Activated CD4-positive, alpha-beta T cell treated with anti-CD3 and anti-CD28 coated beads, Interleukin-2, amount 10 ng/mL, durations not matched to agents 7 days and 5 days (primary cell): ENCODE results near the gene AGBL1. TPM values are rescaled to one million over a fixed set of nuclear protein-coding genes. Genes with fewer than 3 reads are reported as not detected.

ENCODE experiments used
- CTCF ChIA-PET: fragments of 350-600 bp; sonication (Branson Sonifier 250); formaldehyde crosslinking; loops from one replicate; lab custom pipeline; 2021; ENCODE audit warnings: antibody characterized with exemption; lab: Charles Lee
- POLR2A ChIA-PET: fragments of 350-600 bp; sonication (Branson Sonifier 250); formaldehyde crosslinking; loops from one replicate; lab custom pipeline; 2021; ENCODE audit warnings: antibody characterized with exemption; lab: Charles Lee
- DNase-seq: peaks from one replicate; pipeline ENCODE4 v3.0.0-alpha.2; 2020
- H3K27ac Mint-ChIP-seq: one replicate; pipeline ENCODE4 v1.8.0; 2021; ENCODE audit warnings: mild to moderate bottlenecking, moderate library complexity, mixed read lengths
- H3K27me3 Mint-ChIP-seq: one replicate; pipeline ENCODE4 v1.8.0; 2021; ENCODE audit warnings: mixed read lengths
- H3K36me3 Mint-ChIP-seq: one replicate; pipeline ENCODE4 v1.8.0; 2021; ENCODE audit warnings: low read depth, mixed read lengths
- H3K4me1 Mint-ChIP-seq: one replicate; pipeline ENCODE4 v1.8.0; 2021; ENCODE audit warnings: mixed read lengths
- H3K4me3 Mint-ChIP-seq: one replicate; pipeline ENCODE4 v1.8.0; 2021; ENCODE audit warnings: mild to moderate bottlenecking, moderate library complexity, mixed read lengths
- H3K9me3 Mint-ChIP-seq: one replicate; pipeline ENCODE4 v1.8.0; 2021; ENCODE audit warnings: mixed read lengths
- total RNA-seq, 2 experiments: library from RNA; stranded (reverse); gene quantifications; one replicate each; pipeline ENCODE4 v1.2.3, GENCODE V29; 2021

The AGBL1 gene
- total RNA-seq, 2 experiments from 2014 or later, result not detected

- Mint-ChIP-seq H3K36me3 (no peaks in the 10 kb centered on the region), H3K27ac (no peak overlapping the region), H3K4me1 (no peaks in the 10 kb centered on the region), H3K9me3 (no peaks in the 10 kb centered on the region), H3K4me3 (no peak overlapping the region), H3K27me3 (no peaks in the 10 kb centered on the region)
- no peak for DNase-seq
- CTCF ChIA-PET, result interaction anchor here (0.5 to 0.6 kb wide), 2 partner anchors 13 to 75 kb away, joined by 3 to 4 read pairs; no protein-coding TSS in a partner anchor
- POLR2A ChIA-PET, result no interaction called here
These were observed 78.1 kb downstream of the AGBL1 start for GRCh38 chr15:86157606-86158293.

- Mint-ChIP-seq H3K9me3 (no peaks in the 10 kb centered on the region), H3K36me3 (no peaks in the 10 kb centered on the region), H3K27me3 (no peaks in the 10 kb centered on the region), H3K27ac (no peak overlapping the region), H3K4me3 (no peak overlapping the region), H3K4me1 (no peaks in the 10 kb centered on the region)
- CTCF ChIA-PET, result no interaction called here
- POLR2A ChIA-PET, result no interaction called here
- no peak for DNase-seq
These were observed 79.8 kb downstream of the AGBL1 start for GRCh38 chr15:86159468-86159867.

- H3K27me3 Mint-ChIP-seq, result no peaks in the 10 kb centered on the region
- CTCF ChIA-PET, result no interaction called here
- H3K4me1 Mint-ChIP-seq, result no peaks in the 10 kb centered on the region
- H3K27ac Mint-ChIP-seq, result no peak overlapping the region
- no peaks in the 10 kb centered on the region for H3K36me3 Mint-ChIP-seq
- no peak for DNase-seq
- no peak overlapping the region for H3K4me3 Mint-ChIP-seq
- no peaks in the 10 kb centered on the region for H3K9me3 Mint-ChIP-seq
- POLR2A ChIA-PET, result interaction anchor here (0.6 kb wide), 1 partner anchor 31 kb away, joined by 3 read pairs; no protein-coding TSS in a partner anchor
These were observed 81.6 kb downstream of the AGBL1 start for GRCh38 chr15:86161250-86161649.

GRCh38 chr15:86162172-86162591, 82.5 kb downstream of the AGBL1 start:
- no peak for DNase-seq
- ChIA-PET CTCF (no interaction called here), POLR2A (interaction anchor here (1.0 kb wide), 1 partner anchor 47 kb away, joined by 3 read pairs; no protein-coding TSS in a partner anchor)
- H3K4me1 Mint-ChIP-seq, result no peaks in the 10 kb centered on the region
- H3K27ac Mint-ChIP-seq, result no peak overlapping the region
- no peaks in the 10 kb centered on the region for H3K36me3 Mint-ChIP-seq
- no peaks in the 10 kb centered on the region for H3K27me3 Mint-ChIP-seq
- H3K9me3 Mint-ChIP-seq, result no peaks in the 10 kb centered on the region
- H3K4me3 Mint-ChIP-seq, result no peak overlapping the region

- no peak overlapping the region for H3K27ac Mint-ChIP-seq
- H3K4me1 Mint-ChIP-seq, result no peaks in the 10 kb centered on the region
- no peak overlapping the region for H3K4me3 Mint-ChIP-seq
- no peak for DNase-seq
- no peaks in the 10 kb centered on the region for H3K36me3 Mint-ChIP-seq
- H3K27me3 Mint-ChIP-seq, result no peaks in the 10 kb centered on the region
- no peaks in the 10 kb centered on the region for H3K9me3 Mint-ChIP-seq
- ChIA-PET POLR2A (interaction anchor here (1.0 kb wide), 1 partner anchor 47 kb away, joined by 3 read pairs; no protein-coding TSS in a partner anchor), CTCF (no interaction called here)
These were observed 83.0 kb downstream of the AGBL1 start for GRCh38 chr15:86162641-86163040.

- Mint-ChIP-seq H3K4me3 (no peak overlapping the region), H3K4me1 (no peaks in the 10 kb centered on the region), H3K27me3 (peaks cover 4% of the 10 kb centered on the region), H3K36me3 (no peaks in the 10 kb centered on the region), H3K27ac (no peak overlapping the region), H3K9me3 (no peaks in the 10 kb centered on the region)
- POLR2A ChIA-PET, result no interaction called here
- CTCF ChIA-PET, result no interaction called here
- no peak for DNase-seq
These were observed 84.1 kb downstream of the AGBL1 start for GRCh38 chr15:86163816-86164215.

GRCh38 chr15:86164232-86164898, 84.7 kb downstream of the AGBL1 start:
- Mint-ChIP-seq H3K27ac (no peak overlapping the region), H3K27me3 (peaks cover 6% of the 10 kb centered on the region), H3K9me3 (no peaks in the 10 kb centered on the region), H3K4me1 (no peaks in the 10 kb centered on the region), H3K4me3 (no peak overlapping the region), H3K36me3 (no peaks in the 10 kb centered on the region)
- POLR2A ChIA-PET, result no interaction called here
- CTCF ChIA-PET, result no interaction called here
- no peak for DNase-seq

- no peak for DNase-seq
- no peak overlapping the region for H3K4me3 Mint-ChIP-seq
- H3K27ac Mint-ChIP-seq, result no peak overlapping the region
- POLR2A ChIA-PET, result no interaction called here
- H3K36me3 Mint-ChIP-seq, result no peaks in the 10 kb centered on the region
- CTCF ChIA-PET, result interaction anchor here (0.5 kb wide), 1 partner anchor 1675 kb away, joined by 4 read pairs; no protein-coding TSS in a partner anchor
- H3K4me1 Mint-ChIP-seq, result no peaks in the 10 kb centered on the region
- no peaks in the 10 kb centered on the region for H3K9me3 Mint-ChIP-seq
- peaks cover 11% of the 10 kb centered on the region for H3K27me3 Mint-ChIP-seq
These were observed 85.9 kb downstream of the AGBL1 start for GRCh38 chr15:86165265-86166211.

GRCh38 chr15:86167841-86168240, 88.2 kb downstream of the AGBL1 start:
- Mint-ChIP-seq H3K27ac (no peak overlapping the region), H3K4me3 (no peak overlapping the region), H3K36me3 (no peaks in the 10 kb centered on the region), H3K4me1 (no peaks in the 10 kb centered on the region), H3K9me3 (no peaks in the 10 kb centered on the region), H3K27me3 (peaks cover 11% of the 10 kb centered on the region)
- CTCF ChIA-PET, result interaction anchor here (1.5 kb wide), 1 partner anchor 9 kb away, joined by 4 read pairs; no protein-coding TSS in a partner anchor
- POLR2A ChIA-PET, result no interaction called here
- DNase-seq, result no peak

- Mint-ChIP-seq H3K27me3 (peaks cover 17% of the 10 kb centered on the region), H3K9me3 (peaks cover 5% of the 10 kb centered on the region), H3K4me3 (no peak overlapping the region), H3K4me1 (peaks cover 2% of the 10 kb centered on the region), H3K27ac (no peak overlapping the region), H3K36me3 (no peaks in the 10 kb centered on the region)
- POLR2A ChIA-PET, result no interaction called here
- no peak for DNase-seq
- CTCF ChIA-PET, result no interaction called here
These were observed 99.2 kb downstream of the AGBL1 start for GRCh38 chr15:86178845-86179244.

GRCh38 chr15:86183596-86184491, 104.2 kb downstream of the AGBL1 start:
- DNase-seq, result no peak
- Mint-ChIP-seq H3K27me3 (peaks cover 10% of the 10 kb centered on the region), H3K27ac (no peak overlapping the region), H3K4me3 (no peak overlapping the region), H3K36me3 (no peaks in the 10 kb centered on the region), H3K4me1 (no peaks in the 10 kb centered on the region), H3K9me3 (no peaks in the 10 kb centered on the region)
- CTCF ChIA-PET, result interaction anchor here (1.2 kb wide), 1 partner anchor 1788 kb away, joined by 3 read pairs; no protein-coding TSS in a partner anchor
- POLR2A ChIA-PET, result no interaction called here
